ENCODE data around the gene RAP2A.

- TF ChIP-seq SP1 (IDR thresholded peaks at IDR 0.05) (no peak), HDGF (IDR thresholded peaks at IDR 0.05; ENCODE audit: borderline replicate concordance) (no peak), PKNOX1 (IDR thresholded peaks at IDR 0.05) (no peak), SUZ12 (IDR thresholded peaks at IDR 0.05) (no peak), FOXA1 (IDR thresholded peaks at IDR 0.05) (no peak), TARDBP (IDR thresholded peaks at IDR 0.05) (no peak), L3MBTL2 (conservative IDR thresholded peaks at IDR 0.05) (no peak), FOXM1 (IDR thresholded peaks at IDR 0.05; ENCODE audit: borderline replicate concordance) (no peak), FOXK2 (IDR thresholded peaks at IDR 0.05) (no peak), NFRKB (IDR thresholded peaks at IDR 0.05) (no peak), ARNT (IDR thresholded peaks at IDR 0.05) (no peak), BHLHE40 (IDR thresholded peaks at IDR 0.05; ENCODE audit: borderline replicate concordance) (no peak), ZNF384 (IDR thresholded peaks at IDR 0.05) (no peak), LEF1 (IDR thresholded peaks at IDR 0.05; ENCODE audit: borderline replicate concordance) (no peak)
Observed at GRCh38 chr13:97446448-97446847, 12.5 kb downstream of the RAP2A start.
